ENCODE measurements around the gene ACD. TPM values are rescaled to one million over a fixed set of nuclear protein-coding genes. Genes with fewer than 3 reads are reported as not detected.

Gene ACD
- total and polyA plus RNA-seq, 9 of the 15 experiments (the other 6 are each of a cell fraction or from before 2014, with no cell fraction given) = 4.2 to 47.4 (median 19.2) TPM

GRCh38 chr16:67709050-67709449 is 49.0 kb upstream of the ACD start:
- no peak for ATAC-seq
- TF ChIP-seq NFYB (IDR thresholded peaks at IDR 0.05; ENCODE audit: extremely low read depth, insufficient read length) = no peak
- in situ Hi-C loops (cut with MboI) (no loop called here), intact Hi-C loops (cut with micrococcal nuclease) (no loop called here)
- WGBS (ENCODE audit: insufficient coverage, low coverage, missing lambda C conversion rate) = 80% methylated on average over 1 of the region's 1 CpG
- Histone ChIP-seq H3K9me3 (replicated peaks; ENCODE audit: control insufficient read depth, insufficient read depth, low read depth, low read length) (no peaks in the 10 kb centered on the region), H2AFZ (ENCODE audit: low read depth, low read length) (no peak overlapping the region), H3K79me2 (ENCODE audit: control insufficient read depth, insufficient read depth, low read length) (0 out of 3 replicates have a peak, but pooled peaks cover 4% of the 10 kb centered on the region), H3K9ac (ENCODE audit: insufficient read depth in 1 of 2, low read depth in 2 of 2, low read length in 2 of 2) (no peak overlapping the region), H3K27me3 (ENCODE audit: control insufficient read depth in 2 of 2, insufficient read depth in 2 of 2, low read length in 2 of 2) (no peaks in the 10 kb centered on the region), H3K4me2 (ENCODE audit: insufficient read depth, low read length) (no peak overlapping the region), H3K9me1 (ENCODE audit: control insufficient read depth, insufficient read depth, low read length) (no peaks in the 10 kb centered on the region), H3K27ac (ENCODE audit: extremely low read depth, low read depth, low read length) (no peak overlapping the region), H3K4me3 (no peak overlapping the region), H4K20me1 (replicated peaks; ENCODE audit: control insufficient read depth, insufficient read depth, low read length) (0 out of 2 replicates have a peak, but pooled peaks cover 4% of the 10 kb centered on the region), H3K36me3 (ENCODE audit: control insufficient read depth, insufficient read depth, low read length) (no peaks in the 10 kb centered on the region), H3K4me1 (replicated peaks in 1 of 2; ENCODE audit: control insufficient read depth in 2 of 2, insufficient read depth in 2 of 2, low read length in 2 of 2) (peaks cover 0 to 4% of the 10 kb centered on the region in 2 experiments; a peak in 2 of 5 replicates)
- BruUV-seq (replicated peaks) = no TSS peak
- no peak for DNase-seq (ENCODE audit: extremely low read depth in 1 of 4, low spot score in 3 of 4)
- POLR2A ChIA-PET = interaction anchor here (0.9 to 1.2 kb wide), 3 partner anchors 10 to 226 kb away, joined by 3 to 6 read pairs (median 3); partner anchors contain the start of gene GFOD2
- no peak for FAIRE-seq
- CTCF ChIA-PET (ENCODE audit: low intra/inter-chr PET ratio) = no interaction called here

DNA sequence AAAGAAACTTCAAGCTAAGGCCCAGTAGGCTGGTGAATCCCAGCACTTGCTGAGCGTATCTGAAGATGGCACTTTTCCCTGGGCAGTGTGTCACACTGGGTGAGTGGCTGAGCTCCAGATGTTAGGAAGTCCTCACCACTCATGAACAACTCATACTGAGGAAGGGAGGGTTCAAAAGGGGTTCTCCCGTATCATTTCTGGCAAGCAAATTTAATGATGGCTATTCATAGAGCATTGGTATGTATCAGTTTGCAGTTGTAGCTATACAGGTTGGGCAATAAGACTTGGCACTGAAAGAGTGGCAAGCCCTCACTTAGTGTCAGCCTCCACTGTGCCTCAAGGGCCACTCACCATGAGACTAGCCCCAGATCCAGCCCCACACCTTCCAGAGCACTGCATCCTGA is 48.3 kb upstream of the ACD start:
- Histone ChIP-seq H3K9me3 (replicated peaks; ENCODE audit: control insufficient read depth, insufficient read depth, low read depth, low read length) (no peaks in the 10 kb centered on the region), H3K9me1 (ENCODE audit: control insufficient read depth, insufficient read depth, low read length) (no peaks in the 10 kb centered on the region), H3K27ac (ENCODE audit: extremely low read depth, low read depth, low read length) (no peak overlapping the region), H3K27me3 (ENCODE audit: control insufficient read depth in 2 of 2, insufficient read depth in 2 of 2, low read length in 2 of 2) (no peaks in the 10 kb centered on the region), H3K4me3 (no peak overlapping the region), H2AFZ (ENCODE audit: low read depth, low read length) (no peak overlapping the region), H3K79me2 (ENCODE audit: control insufficient read depth, insufficient read depth, low read length) (0 out of 3 replicates have a peak, but pooled peaks cover 4% of the 10 kb centered on the region), H3K9ac (ENCODE audit: insufficient read depth in 1 of 2, low read depth in 2 of 2, low read length in 2 of 2) (no peak overlapping the region), H3K4me1 (replicated peaks in 1 of 2; ENCODE audit: control insufficient read depth in 2 of 2, insufficient read depth in 2 of 2, low read length in 2 of 2) (peaks cover 0 to 4% of the 10 kb centered on the region in 2 experiments; a peak in 2 of 5 replicates), H3K4me2 (ENCODE audit: insufficient read depth, low read length) (no peak overlapping the region), H4K20me1 (replicated peaks; ENCODE audit: control insufficient read depth, insufficient read depth, low read length) (0 out of 2 replicates have a peak, but pooled peaks cover 4% of the 10 kb centered on the region), H3K36me3 (ENCODE audit: control insufficient read depth, insufficient read depth, low read length) (no peaks in the 10 kb centered on the region)
- no peak for FAIRE-seq
- in situ Hi-C loops (cut with MboI) (no loop called here), intact Hi-C loops (cut with micrococcal nuclease) (no loop called here)
- ATAC-seq = no peak
- POLR2A ChIA-PET = interaction anchor here (0.6 to 1.2 kb wide), 4 partner anchors 10 to 93 kb away, joined by 3 to 6 read pairs (median 4); partner anchors contain the start of gene GFOD2
- BruUV-seq (replicated peaks) = no TSS peak
- CTCF ChIA-PET (ENCODE audit: low intra/inter-chr PET ratio) = no interaction called here
- 94% methylated on average over 2 of the region's 2 CpGs for WGBS (ENCODE audit: insufficient coverage, low coverage, missing lambda C conversion rate)
- DNase-seq (ENCODE audit: extremely low read depth in 1 of 4, low spot score in 3 of 4) = no peak
- TF ChIP-seq BDP1 (IDR thresholded peaks at IDR 0.05; ENCODE audit: insufficient read depth, insufficient read length) (no peak), HMG20A (CRISPR knock-in tag; conservative IDR thresholded peaks at IDR 0.05) (no peak), NUFIP1 (IDR thresholded peaks at IDR 0.05; ENCODE audit: partially characterized antibody) (no peak), HDAC8 (tag; IDR thresholded peaks at IDR 0.05) (no peak), PRMT5 (CRISPR knock-in tag; IDR thresholded peaks at IDR 0.05) (no peak), THAP12 (CRISPR knock-in tag; IDR thresholded peaks at IDR 0.05) (no peak), NR2C2 (CRISPR knock-in tag; IDR thresholded peaks at IDR 0.05) (no peak), NR2C2 (tag; IDR thresholded peaks at IDR 0.05) (no peak), CBX8 (IDR thresholded peaks at IDR 0.05; ENCODE audit: borderline replicate concordance, extremely low read depth, low read depth, low read length, poor library complexity, severe bottlenecking) (no peak), SRSF3 (IDR thresholded peaks at IDR 0.05; ENCODE audit: insufficient read depth, low read length) (no peak)

Data from K562 (cell line).